Measurements from ENCODE around the gene ERBB4. TPM values are rescaled to one million over a fixed set of nuclear protein-coding genes. Genes with fewer than 3 reads are reported as not detected.
A peak's percentile ranks its signal among the peaks of the same experiment; 100 is the strongest.

The ERBB4 gene
- total and polyA plus RNA-seq, 10 of the 15 experiments (the other 5 are each of a cell fraction or from before 2014, with no cell fraction given) = under 0.01 to 0.23 (median 0.01) TPM; not detected in 4

GRCh38 chr2:211996857-211997256 is 541.7 kb downstream of the ERBB4 start:
- ATAC-seq (peak; percentile 75), FAIRE-seq (no peak), DNase-seq (ENCODE audit: low read depth, low spot score) (no peak)
- ChIA-PET RAD21 (ENCODE audit: unreplicated experiment) (interaction anchor here (1.1 kb wide), 1 partner anchor 253 kb away, joined by 3 read pairs; no protein-coding TSS in a partner anchor), POLR2A (no interaction called here), CTCF (interaction anchor here (1.3 kb wide), 1 partner anchor 8 kb away, joined by 8 read pairs; no protein-coding TSS in a partner anchor), SMC1A (ENCODE audit: uncharacterized antibody, unreplicated experiment) (interaction anchor here (2.5 kb wide), 1 partner anchor 9 kb away, joined by 11 read pairs; no protein-coding TSS in a partner anchor)
- Histone ChIP-seq H3K79me2 (ENCODE audit: control insufficient read depth, insufficient read depth, low read length) (no peaks in the 10 kb centered on the region), H3K9me3 (replicated peaks; ENCODE audit: control insufficient read depth, insufficient read depth, low read length) (no peaks in the 10 kb centered on the region), H3K9ac (ENCODE audit: control insufficient read depth, insufficient read depth, low read length) (no peak overlapping the region), H3K4me1 (ENCODE audit: control insufficient read depth, insufficient read depth, low read length) (no peaks in the 10 kb centered on the region), H3K36me3 (ENCODE audit: control insufficient read depth in 2 of 2, insufficient read depth in 2 of 2, low read length in 1 of 2) (no peaks in the 10 kb centered on the region), H3K4me3 (no peak overlapping the region), H3K27ac (ENCODE audit: control insufficient read depth, insufficient read depth) (no peak overlapping the region), H3K27me3 (replicated peaks in 1 of 2; ENCODE audit: control insufficient read depth in 2 of 2, insufficient read depth in 2 of 2, low read length in 1 of 2) (no peaks in the 10 kb centered on the region), H2AFZ (ENCODE audit: control insufficient read depth, low read depth, low read length) (peak overlapping the region; percentile 37), H4K20me1 (ENCODE audit: control insufficient read depth, insufficient read depth) (no peaks in the 10 kb centered on the region), H3K4me2 (ENCODE audit: control insufficient read depth, insufficient read depth) (0 out of 2 replicates have a peak overlapping the region, but pooled peaks have one; percentile 10)
- in situ Hi-C loops (cut with MboI) (no loop called here), intact Hi-C loops (cut with micrococcal nuclease; ENCODE audit: unreplicated experiment) (no loop called here)
- no TSS peak for BruUV-seq (replicated peaks)
- WGBS (ENCODE audit: insufficient coverage, insufficient replicate concordance, low lambda C conversion rate, missing lambda C conversion rate) = 18% methylated on average over 4 of the region's 4 CpGs
- TF ChIP-seq BCL3 (IDR thresholded peaks at IDR 0.05; ENCODE audit: borderline replicate concordance, insufficient read depth, low read depth, low read length, poor library complexity, severe bottlenecking) = no peak
- TF ChIP-seq SMAD5 (IDR thresholded peaks at IDR 0.05; ENCODE audit: low read depth) = no peak
- 0 out of 2 replicates have a peak, but pooled peaks have one; percentile 9 for TF ChIP-seq MEF2A (IDR thresholded peaks at IDR 0.05; ENCODE audit: insufficient read depth, low read depth, low read length)
- TF ChIP-seq KLF5 (IDR thresholded peaks at IDR 0.05; ENCODE audit: partially characterized antibody) = no peak
- TF ChIP-seq ZBTB4 (CRISPR knock-in tag; IDR thresholded peaks at IDR 0.05) = no peak
- TF ChIP-seq CEBPZ (IDR thresholded peaks at IDR 0.05; ENCODE audit: low read depth, low read length) = no peak
- TF ChIP-seq POLR2AphosphoS5 (IDR thresholded peaks at IDR 0.05; ENCODE audit: low read length) = no peak
- no peak for TF ChIP-seq KAT2A (conservative IDR thresholded peaks at IDR 0.05; ENCODE audit: control insufficient read depth, low read depth, low read length)
- TF ChIP-seq CUX1 (IDR thresholded peaks at IDR 0.05; ENCODE audit: insufficient replicate concordance, low read depth, low read length) = no peak
